NCI-H2171 (cell line): ENCODE measurements around the gene THSD7B.
A peak's percentile ranks its signal among the peaks of the same experiment; 100 is the strongest.

Experiments used
- DNase-seq: peaks from one replicate; lab custom pipeline; 2025; lab: John Stamatoyannopoulos, UW

The THSD7B gene

DNA sequence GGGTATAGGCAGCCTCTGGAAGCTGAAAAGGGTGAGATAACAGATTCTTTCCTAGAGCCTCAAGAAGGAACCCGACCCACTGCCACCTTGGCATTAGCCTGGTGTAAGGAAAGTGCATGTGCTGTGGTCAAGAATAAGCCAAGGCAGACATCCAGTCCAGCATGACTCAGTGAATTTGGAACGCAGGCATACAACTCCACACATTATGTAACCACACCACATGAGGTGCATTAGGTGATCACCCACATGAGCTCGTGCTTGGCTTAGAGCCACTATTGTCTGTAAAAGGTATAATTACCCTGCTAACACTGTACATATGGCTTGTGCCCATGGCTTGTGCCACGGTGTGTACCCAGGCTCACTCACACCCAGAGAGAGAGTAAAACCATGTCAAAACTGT, 615.3 kb downstream of the THSD7B start:
- DNase-seq, result peak; percentile 51

DNA sequence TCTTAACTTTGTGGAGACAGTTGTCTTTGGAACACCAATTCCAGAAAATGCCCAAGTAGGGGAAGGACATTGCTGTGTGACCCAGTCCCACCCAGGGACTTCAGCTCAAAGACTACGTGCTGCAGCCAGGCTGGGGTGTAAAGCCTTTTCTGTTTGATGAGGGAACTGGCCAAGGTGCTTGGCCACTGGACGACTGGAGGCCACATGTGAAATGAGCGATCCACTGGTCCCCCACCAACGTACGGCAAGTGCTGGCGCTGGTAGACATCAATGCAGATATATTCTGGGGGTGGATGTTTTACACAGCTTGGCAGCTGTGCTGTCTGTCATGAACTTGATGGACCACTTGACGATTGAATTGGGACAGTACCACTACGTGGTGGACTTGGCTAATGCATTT, 616.4 kb downstream of the THSD7B start:
- no peak for DNase-seq

DNA sequence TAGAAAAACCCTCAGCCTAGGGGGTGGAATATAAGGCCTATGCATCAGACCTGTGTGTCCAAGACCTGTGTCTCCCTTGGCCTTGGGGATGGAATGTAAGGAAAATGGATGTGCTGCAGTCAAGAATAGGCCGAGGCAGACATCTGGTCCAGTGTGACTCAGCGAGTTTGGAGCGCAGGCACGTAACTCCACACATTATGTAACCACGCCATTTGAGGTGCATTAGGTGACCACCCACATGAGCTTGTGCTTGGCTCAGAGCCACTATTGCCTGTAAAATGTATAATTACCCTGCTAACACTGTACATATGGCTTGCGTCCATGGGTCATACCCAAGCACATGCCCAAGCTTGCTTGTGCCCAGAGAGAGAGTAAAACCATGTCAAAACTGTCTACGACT, 618.0 kb downstream of the THSD7B start:
- DNase-seq, result peak; percentile 22

DNA sequence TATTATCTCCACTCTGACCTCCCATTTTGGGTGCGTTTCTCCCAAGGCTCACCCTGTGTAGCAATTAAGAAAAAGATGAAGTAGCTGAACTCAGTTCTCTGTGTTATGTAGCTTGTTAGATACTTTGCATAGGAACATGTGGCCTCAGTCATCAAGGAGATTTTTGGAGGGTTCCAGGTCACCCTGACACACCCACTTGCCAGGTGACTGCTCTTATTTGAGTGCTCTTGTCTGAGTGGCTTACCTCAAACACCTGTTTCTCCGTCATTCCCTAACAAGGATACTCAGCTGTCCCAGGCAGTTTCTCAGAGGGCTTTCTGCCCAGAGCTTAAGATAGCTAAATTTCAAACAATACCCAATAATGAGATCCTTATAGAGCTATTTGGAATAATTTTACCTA, 621.7 kb downstream of the THSD7B start:
- no peak for DNase-seq

DNA sequence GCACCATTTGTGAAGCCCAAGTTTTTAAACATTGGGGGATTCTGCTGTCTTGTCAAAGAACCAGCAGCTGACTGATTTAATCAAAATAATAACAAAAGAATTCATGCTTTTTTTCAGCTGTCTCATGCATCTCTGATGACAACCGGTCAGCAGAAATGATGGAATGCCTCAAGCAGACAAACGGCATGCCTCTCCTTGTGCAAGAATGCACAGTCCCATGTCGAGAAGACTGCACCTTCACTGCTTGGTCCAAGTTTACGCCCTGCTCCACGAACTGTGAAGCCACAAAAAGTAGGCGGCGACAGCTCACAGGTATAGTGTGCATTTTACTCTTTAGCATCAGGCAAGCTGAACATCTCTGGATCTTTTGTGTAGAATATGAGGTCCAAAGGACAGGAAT, 640.2 kb downstream of the THSD7B start:
- no peak for DNase-seq

DNA sequence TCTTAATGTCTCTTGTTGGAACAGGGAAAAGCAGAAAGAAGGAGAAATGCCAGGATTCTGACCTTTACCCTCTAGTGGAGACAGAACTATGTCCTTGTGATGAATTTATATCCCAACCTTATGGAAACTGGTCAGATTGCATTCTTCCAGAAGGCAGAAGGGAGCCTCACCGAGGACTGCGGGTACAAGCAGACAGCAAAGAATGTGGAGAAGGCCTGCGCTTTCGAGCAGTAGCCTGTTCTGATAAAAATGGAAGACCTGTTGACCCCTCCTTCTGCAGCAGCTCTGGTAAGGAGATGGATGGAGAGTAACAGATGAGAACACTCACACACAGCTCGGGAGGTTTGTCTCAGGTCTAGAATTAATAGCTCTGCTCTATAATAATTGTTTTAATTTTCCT, 646.2 kb downstream of the THSD7B start:
- no peak for DNase-seq

DNA sequence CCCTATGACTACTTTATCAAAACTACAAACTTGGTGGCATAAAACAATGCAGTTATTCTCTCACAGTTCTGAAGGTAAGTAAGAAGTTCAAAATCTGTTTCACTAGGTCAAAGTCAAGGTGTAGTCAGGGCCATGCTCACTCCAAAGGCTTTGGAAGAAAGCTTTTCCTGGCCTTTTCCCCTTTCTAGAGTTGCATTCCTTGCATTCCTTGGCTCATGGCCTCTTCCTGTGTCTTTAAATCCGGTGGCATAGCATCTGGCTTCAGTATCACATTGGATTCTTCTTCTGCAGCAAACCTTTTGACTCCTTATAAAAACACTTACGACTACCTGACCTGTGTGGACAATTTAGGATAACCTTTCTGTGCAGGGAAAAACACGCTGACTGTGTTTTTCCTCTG, 655.4 kb downstream of the THSD7B start:
- no peak for DNase-seq

DNA sequence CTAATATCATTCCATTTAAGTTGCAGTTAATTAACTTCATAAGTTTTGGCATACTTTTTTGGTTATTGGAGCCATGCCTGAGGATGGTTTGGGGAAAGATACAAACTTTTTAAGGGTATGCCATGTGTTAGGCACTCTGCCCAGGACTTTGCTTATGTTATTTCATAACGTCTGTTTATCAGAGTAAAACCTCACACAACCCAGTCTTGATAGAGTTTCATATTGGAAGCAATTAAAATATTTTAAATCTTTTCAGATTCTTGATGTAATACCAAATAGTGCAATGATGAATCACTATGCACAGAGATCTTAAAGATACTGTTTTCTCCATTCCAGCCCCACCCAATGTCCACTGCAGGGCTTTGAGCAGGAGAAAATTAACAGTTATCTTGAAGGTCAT, 669.8 kb downstream of the THSD7B start:
- no peak for DNase-seq

DNA sequence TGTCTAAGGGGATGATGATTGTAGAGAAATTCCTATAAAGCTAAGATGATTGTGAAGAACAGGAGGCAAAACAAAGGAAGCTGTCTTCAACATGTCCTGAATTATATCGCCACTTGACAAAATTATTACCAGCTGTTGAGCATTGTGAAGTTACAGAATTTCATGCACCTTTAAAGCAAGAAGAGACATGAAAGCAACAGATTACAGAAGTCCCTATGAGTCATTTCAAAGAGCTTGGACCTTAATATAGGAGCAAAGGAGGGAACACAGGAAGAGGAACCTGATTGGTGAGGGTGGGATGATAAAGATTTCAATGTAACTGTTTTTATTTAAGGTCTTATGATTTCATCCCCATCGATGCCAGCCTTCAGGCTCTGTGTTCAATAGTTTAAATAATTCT, 672.0 kb downstream of the THSD7B start:
- no peak for DNase-seq

DNA sequence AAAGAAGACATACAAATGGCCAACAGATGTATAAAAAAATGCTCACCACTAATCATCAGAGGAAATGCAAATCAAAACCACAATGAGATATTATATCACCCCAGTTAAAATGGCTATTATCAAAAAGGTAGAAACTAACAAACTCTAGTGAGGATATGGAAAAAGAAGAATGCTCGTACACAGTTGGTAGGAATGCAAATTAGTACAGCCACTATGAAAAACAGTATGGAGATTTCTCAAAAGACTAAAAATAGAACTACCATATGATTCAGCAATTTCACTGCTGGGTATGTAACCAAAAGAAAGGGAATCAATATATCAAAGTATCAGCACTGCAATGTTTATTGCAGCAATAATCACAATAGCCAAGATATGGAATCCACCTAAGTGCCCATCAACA, 679.6 kb downstream of the THSD7B start:
- no peak for DNase-seq

DNA sequence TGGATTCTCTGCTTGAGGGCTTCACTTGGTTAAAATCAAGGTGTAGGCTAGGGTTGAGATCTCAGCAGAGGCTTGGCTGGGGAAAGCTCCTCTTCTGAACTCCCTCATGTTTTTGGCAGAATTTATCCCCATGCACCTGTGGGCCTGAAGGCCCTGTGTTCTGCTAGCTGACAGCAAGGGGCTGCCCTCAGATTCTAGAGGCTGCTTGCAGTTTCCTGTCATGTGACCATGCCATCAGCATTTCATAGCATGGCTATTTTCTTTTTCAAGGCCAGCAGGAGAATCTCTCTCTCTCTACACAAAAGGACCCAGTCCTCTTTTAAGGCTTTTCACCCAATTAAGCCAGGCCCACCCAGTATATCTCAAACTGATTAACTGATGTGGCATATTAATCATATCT, 684.1 kb downstream of the THSD7B start:
- no peak for DNase-seq

DNA sequence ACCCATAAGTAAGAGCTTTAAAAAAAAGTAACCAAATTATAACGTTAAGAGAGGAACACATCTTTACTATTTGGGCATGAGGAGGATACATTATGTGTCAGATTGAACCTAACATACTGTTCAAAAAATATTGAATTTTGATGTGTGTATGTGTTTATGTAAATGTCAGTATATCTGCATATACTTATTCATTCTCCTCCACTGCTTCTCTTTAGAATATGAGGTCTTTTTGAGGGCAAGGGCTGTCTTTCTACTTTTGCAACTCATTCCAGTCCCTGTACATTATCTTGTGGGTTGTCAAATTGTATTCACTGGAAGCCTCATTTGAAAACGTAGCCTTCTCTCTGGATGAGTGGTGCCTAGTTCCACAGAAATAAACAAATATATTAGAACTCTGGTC, 689.5 kb downstream of the THSD7B start:
- no peak for DNase-seq

DNA sequence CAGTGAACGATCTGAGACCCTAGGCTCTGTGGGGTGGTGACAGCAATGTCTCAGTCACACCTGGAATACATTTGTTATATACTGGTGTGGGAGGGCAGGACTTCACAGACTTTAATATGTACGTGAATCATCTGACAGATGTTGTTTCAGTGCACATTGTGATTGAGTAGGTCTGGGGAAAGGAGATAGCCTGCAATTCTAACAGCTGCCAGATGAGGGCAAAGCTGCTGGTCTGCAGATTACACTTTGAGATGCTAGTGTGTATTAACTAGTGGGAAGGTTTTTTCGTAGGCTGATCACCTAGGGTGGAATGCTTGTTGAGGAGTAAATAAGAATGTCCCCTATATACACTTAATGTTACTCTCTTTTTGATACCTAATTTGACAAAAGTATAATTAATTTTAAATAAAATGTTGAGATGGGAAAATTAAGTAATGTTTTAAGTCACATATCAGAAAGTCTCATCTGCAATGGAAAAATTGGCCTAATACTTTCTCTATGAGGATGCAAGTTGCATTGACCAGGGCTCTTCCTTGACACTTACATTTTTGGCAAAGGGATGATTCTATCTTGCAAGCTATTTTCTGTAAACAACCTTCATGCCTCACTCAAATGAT, 702.0 kb downstream of the THSD7B start:
- DNase-seq, result peak; percentile 43

DNA sequence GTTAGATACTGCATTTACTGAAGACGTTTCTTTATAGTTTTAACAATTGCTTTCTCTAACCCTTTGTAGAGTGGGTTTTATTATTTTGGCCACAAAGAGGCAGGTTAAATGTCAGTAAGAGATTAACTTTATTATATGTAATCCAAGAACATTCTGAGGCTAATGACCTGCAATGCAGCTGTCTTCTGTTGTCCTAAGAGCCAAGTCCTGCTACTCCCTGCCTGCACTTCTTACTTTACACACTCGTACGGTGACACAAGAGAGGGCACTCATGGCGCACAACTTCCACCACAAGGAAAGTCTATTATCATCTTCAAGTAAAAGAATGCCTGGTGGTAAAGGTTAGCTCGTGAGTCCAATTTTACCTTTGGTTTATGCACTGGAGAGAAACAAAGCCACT, 727.9 kb downstream of the THSD7B start:
- no peak for DNase-seq

DNA sequence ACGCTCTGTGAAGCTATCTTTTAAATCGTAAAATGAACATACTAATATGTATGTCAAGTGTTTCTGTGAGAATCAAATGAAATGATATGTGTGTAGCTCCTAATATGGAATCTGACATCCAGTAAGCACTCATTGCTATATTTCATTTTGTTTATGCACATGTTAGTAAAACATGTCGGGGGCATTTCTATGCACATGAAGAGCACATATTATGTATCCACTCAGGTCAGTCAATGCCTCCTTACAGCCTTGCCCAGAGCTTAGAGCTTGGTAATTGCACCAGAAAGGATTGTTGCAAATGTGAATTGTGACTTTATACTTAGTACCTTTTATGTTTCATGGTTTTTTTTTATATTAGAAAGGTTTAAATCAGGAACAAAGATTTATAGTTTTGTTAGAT, 735.3 kb downstream of the THSD7B start:
- DNase-seq, result no peak

DNA sequence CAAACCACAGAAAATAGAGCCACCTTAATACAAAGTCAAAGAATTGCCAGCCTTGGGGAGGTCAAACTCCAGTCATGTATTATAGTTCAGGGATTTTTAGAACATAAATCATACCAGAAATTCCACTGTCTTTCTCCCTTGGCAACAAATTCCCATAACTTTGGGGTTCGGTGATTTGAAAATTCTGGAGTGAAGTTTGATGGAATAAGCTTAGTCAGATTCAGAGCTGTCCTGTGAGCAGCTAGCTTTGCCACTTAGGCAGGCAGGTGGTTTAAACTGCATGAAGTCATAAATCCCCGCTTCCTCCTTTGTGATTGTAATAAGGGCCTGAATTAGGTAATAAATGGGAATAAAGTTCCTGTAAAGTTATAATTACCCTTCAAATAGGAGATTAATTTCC, 741.9 kb downstream of the THSD7B start:
- no peak for DNase-seq

DNA sequence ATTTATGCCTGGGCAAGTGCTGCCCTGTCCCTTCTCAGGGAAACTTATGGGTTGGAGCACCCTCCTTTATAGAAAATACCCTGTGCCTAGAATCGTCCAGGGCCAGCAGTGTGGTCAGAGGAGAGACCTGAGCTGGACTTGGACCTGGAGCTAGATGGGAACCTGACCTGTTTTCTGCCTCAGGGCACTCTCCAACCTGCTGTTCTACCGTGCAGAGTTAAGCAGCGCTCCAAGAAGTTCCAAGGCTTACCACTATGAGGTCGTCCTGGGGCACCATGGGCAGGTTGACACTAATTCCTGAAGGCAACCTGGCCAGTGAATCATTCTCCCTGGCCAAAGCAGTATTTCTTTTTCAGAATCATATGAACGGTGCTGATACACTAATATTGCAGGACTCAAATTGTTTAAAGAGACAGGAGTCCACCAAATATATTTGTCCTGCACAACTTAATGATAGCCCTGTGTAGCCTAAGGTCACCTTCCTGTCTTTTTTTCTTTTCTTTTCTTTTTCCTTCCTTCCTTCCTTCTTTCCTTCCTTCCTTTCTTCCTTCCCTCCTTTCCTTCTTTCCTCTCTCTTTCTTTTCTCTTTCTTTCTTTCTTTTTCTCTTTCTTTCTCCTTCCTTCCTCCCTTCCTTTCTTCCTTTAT, 743.5 kb downstream of the THSD7B start:
- DNase-seq, result no peak

DNA sequence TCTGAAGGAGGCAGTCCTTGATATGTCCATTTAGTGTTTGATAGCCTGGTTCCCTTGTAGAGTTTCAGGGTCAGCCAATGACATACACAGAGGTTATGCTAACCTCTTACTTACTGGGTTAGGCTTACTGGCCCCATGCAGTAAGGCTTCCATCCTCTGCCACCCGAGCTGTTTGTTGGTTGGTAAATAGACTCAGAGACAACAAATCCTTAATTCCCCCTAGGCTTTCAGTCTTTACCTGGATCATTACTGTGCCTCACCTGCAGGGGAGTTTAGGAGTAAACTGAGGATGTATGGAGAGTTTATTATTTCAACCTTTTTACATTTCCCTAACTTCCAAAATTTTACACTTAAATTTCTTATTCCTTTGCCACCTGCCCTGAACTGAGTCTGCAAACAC, 746.2 kb downstream of the THSD7B start:
- DNase-seq, result no peak

DNA sequence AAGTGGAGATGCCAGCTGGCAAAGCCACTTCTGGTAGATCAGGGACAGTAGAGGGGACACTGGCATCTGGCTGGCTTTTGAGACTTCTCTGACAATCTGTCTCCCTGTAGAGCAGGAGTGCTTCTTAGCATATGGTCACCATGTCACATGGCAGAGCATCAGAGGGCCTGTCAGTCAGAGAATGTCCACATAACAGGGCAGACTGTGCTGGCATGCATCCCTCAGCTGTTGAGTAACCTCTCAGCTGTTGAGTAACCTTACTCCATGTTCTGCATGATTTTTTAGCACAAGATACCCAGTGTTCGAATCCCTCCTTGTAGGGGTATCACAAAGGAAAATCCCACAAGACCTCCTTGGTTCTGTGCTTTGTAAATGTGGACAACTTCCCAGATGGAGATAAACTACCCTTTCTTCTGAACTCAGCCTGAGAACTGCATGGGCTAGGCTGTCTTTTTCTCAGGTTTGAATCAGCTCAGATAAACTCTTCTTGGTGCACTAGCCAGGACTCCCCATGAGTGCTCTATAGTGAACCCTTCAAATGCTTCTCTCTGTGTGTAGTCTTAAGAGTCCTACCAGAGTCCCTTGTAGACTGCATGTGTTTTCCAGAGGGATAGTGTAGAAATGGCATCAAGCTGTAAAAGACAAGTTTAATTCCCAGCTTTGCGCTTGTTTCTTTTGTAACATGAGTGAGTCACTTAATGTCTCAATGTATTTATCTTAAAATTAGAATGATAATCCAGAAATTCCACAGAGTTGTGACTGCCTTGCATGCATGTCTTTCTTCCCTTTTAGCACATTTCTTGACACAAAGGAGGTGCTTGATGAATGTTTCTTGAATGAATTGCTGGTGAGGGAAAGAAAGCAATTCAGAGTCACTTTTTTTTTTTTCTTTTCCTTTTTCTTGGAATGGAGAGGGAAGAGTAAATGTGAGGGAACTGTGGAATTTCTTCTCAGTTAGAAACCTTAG, 756.6 kb downstream of the THSD7B start:
- DNase-seq, result peak; percentile 3

DNA sequence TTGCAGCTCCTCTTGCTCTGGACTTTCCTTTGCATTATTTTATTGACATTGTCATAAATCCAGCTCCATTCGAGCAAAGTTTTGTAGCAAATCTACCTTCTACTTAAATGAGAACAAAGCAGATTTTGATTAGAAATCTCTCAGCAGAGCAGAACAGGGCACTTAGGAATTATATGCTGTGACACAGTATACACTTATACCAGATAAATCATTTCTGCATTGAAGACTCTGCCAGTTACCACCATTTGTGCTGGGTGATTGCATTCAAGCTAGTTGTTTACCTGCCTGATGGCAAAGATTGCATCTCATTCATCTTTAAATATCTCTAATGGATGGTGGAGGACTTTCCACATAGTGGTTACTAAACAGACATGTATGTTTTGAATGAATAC, 757.3 kb downstream of the THSD7B start:
- no peak for DNase-seq

DNA sequence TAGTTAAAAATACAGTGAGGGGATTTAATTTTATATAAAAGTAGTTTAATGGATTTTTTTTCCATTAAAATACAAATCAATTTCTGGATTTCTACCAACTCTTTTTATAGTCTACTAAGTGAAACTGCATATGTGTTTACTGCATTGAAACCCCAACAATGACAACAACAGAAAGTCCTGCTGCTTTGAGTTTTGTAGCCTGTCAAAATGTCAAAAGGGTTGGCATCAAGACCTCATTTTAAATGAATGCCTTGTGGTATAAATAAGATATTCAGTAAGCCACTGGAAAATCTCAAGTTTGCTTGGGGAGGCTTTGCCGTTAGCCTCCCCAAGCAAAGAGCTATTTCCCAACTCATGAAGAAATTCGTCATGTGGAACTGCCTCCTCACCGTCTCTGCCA, 758.6 kb downstream of the THSD7B start:
- DNase-seq, result no peak

DNA sequence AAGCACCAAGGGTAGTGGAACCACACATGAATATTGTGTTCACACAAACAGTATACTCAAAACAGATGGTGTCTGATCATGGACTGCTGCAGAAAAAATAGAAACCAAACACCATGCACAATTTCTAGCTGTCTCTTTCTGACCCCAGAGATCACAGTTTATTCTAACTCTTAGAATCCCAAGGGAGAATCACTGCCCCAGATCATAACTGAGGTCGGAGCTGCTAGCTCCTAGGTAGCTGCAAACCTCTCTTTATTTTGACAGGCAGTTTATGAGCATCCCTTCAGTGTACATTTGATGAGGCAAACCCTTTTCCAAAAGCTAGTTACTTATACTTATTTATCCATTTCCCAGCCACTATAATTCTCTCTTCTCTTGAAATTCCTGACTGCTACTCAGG, 759.8 kb downstream of the THSD7B start:
- peak; percentile 53 for DNase-seq

DNA sequence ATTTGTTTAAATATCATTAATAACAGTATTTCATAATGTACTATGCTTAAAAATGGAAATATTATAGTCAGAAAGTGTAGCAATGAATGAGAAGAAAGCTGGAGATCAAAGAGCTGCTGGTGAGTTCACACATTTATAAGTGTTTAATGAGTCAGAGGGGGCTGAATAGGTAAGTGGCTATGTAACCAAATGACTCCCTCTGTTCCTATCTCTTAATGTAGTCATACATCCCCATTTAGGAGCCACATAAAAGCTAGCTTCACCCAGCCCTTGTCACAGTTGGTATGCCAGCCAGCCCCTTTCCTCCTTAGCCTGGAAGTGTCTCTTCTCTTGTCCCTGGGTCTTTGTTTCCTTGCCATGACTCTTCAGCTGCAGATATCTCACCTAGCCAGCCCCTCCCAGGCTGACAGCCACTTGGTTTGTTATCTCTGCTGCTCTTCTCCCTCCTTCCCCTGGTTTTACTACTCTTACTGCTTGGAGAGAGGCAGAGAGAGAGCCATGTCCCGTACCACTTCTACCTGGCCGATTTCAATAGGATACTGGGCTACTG, 760.4 kb downstream of the THSD7B start:
- DNase-seq, result no peak
